ENCODE results near the gene S1PR3. TPM values are rescaled to one million over a fixed set of nuclear protein-coding genes. Genes with fewer than 3 reads are reported as not detected.

S1PR3 gene
- polyA plus RNA-seq, 2 of the 4 experiments (the other 2 are of a cell fraction): 26.4 to 33.7 TPM

GRCh38 chr9:89006996-89007967 is 16.0 kb downstream of the S1PR3 start:
- ChIA-PET POLR2A (no interaction called here), CTCF (interaction anchor here (0.6 to 1.3 kb wide), 4 partner anchors 31 to 600 kb away, joined by 3 read pairs; partner anchors contain the start of gene NXNL2)
- no peak for FAIRE-seq
- ATAC-seq: peak in 1 of 2 experiments; percentile 23; a peak in 2 of 6 replicates
- DNase-seq (ENCODE audit: low read depth in 1 of 2, low spot score in 1 of 2): no peak
- Histone ChIP-seq H3K9me3 (no peaks in the 10 kb centered on the region), H3K4me3 (no peak overlapping the region), H3K4me2 (no peak overlapping the region), H3K27ac (no peak overlapping the region), H3K4me1 (no peaks in the 10 kb centered on the region)
- TF ChIP-seq MAX (IDR thresholded peaks at IDR 0.05): no peak
- no peak for TF ChIP-seq TP53 (CRISPR knock-in tag; IDR thresholded peaks at IDR 0.05)
- no peak for TF ChIP-seq JUNB (IDR thresholded peaks at IDR 0.05)
- TF ChIP-seq, protein P1, sequence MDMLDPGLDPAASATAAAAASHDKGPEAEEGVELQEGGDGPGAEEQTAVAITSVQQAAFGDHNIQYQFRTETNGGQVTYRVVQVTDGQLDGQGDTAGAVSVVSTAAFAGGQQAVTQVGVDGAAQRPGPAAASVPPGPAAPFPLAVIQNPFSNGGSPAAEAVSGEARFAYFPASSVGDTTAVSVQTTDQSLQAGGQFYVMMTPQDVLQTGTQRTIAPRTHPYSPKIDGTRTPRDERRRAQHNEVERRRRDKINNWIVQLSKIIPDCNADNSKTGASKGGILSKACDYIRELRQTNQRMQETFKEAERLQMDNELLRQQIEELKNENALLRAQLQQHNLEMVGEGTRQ (IDR thresholded peaks at IDR 0.05): no peak
- no peak for TF ChIP-seq POLR2A (IDR thresholded peaks at IDR 0.05; ENCODE audit: low read length)
- TF ChIP-seq RCOR1 (IDR thresholded peaks at IDR 0.05; ENCODE audit: low read depth, low read length): no peak
- no peak for TF ChIP-seq CEBPB (IDR thresholded peaks at IDR 0.05)
- no peak for TF ChIP-seq TFCP2L1 (CRISPR knock-in tag; IDR thresholded peaks at IDR 0.05)
- no peak for TF ChIP-seq CHD4 (IDR thresholded peaks at IDR 0.05; ENCODE audit: borderline replicate concordance)
- TF ChIP-seq HOXB5 (CRISPR knock-in tag; IDR thresholded peaks at IDR 0.05): no peak
- TF ChIP-seq HOXA7 (CRISPR knock-in tag; IDR thresholded peaks at IDR 0.05): no peak
- no peak for TF ChIP-seq EHF (CRISPR knock-in tag; IDR thresholded peaks at IDR 0.05)
- TF ChIP-seq, protein P2, sequence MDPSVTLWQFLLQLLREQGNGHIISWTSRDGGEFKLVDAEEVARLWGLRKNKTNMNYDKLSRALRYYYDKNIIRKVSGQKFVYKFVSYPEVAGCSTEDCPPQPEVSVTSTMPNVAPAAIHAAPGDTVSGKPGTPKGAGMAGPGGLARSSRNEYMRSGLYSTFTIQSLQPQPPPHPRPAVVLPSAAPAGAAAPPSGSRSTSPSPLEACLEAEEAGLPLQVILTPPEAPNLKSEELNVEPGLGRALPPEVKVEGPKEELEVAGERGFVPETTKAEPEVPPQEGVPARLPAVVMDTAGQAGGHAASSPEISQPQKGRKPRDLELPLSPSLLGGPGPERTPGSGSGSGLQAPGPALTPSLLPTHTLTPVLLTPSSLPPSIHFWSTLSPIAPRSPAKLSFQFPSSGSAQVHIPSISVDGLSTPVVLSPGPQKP (IDR thresholded peaks at IDR 0.05; ENCODE audit: low read depth, low read length): no peak
- TF ChIP-seq, protein P3, sequence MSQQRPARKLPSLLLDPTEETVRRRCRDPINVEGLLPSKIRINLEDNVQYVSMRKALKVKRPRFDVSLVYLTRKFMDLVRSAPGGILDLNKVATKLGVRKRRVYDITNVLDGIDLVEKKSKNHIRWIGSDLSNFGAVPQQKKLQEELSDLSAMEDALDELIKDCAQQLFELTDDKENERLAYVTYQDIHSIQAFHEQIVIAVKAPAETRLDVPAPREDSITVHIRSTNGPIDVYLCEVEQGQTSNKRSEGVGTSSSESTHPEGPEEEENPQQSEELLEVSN (IDR thresholded peaks at IDR 0.05; ENCODE audit: borderline replicate concordance, low read depth): no peak
- 75% methylated on average over 9 of the region's 9 CpGs for WGBS (ENCODE audit: missing lambda C conversion rate)

DNA sequence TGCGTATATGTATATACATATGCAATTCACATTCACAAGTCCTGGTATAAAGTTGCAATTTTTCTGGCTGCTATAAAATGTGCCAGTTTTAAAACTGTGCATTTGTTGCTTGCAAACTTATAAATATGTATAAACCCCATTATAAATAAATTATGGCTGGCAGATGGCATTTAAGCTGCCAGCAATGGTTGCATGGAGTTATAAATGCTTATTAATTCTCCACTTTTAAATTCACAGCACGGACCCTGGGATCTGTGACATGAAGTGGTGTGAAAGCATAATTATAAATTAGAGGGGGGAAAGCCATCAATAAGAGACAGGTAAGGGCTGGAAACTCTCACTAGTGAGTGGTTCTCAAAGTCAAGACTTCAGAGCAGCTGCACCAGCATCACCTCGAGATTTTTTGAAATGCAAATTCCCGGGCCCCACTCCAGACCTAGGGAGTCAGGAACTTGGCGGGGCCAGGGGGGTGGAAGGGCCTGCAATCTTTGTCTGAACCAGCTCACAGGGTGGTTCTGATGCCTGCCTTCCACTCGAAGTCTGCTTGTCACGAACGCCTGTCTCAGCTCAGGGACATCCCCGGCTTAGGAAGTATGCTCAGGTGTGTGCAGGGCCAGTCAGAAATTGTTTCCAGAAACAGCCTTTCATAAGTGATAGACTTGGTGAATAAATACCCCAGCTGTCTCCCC is 16.9 kb downstream of the S1PR3 start:
- CTCF ChIA-PET: interaction anchor here (1.2 to 1.8 kb wide), 4 partner anchors 7 to 30 kb away, joined by 3 to 5 read pairs (median 4); no protein-coding TSS in a partner anchor
- DNase-seq (ENCODE audit: low read depth in 1 of 2, low spot score in 1 of 2) (no peak), ATAC-seq (no peak), FAIRE-seq (no peak)
- WGBS (ENCODE audit: missing lambda C conversion rate): 88% methylated on average over 9 of the region's 9 CpGs
- no peak overlapping the region for H3K4me2 ChIP-seq
- H3K4me3 ChIP-seq: no peak overlapping the region
- no peaks in the 10 kb centered on the region for H3K9me3 ChIP-seq
- no peaks in the 10 kb centered on the region for H3K4me1 ChIP-seq
- POLR2A ChIA-PET: no interaction called here
- H3K27ac ChIP-seq: no peak overlapping the region
- no peak for TF ChIP-seq FOSL2 (IDR thresholded peaks at IDR 0.05)
- no peak for TF ChIP-seq FOSL2 (CRISPR knock-in tag; IDR thresholded peaks at IDR 0.05)
- no peak for TF ChIP-seq HOXA7 (CRISPR knock-in tag; IDR thresholded peaks at IDR 0.05)
- no peak for TF ChIP-seq HOXB13 (CRISPR knock-in tag; IDR thresholded peaks at IDR 0.05; ENCODE audit: low read depth)
- TF ChIP-seq CEBPB (IDR thresholded peaks at IDR 0.05): no peak
- TF ChIP-seq NFE2L2 (conservative IDR thresholded peaks at IDR 0.05; ENCODE audit: low read length): no peak
- TF ChIP-seq, protein P4, sequence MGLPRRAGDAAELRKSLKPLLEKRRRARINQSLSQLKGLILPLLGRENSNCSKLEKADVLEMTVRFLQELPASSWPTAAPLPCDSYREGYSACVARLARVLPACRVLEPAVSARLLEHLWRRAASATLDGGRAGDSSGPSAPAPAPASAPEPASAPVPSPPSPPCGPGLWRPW (IDR thresholded peaks at IDR 0.05): no peak
- TF ChIP-seq CBX8 (IDR thresholded peaks at IDR 0.05): no peak
- TF ChIP-seq ESRRA (IDR thresholded peaks at IDR 0.05; ENCODE audit: borderline replicate concordance, low read length): no peak
- TF ChIP-seq, protein P3 (IDR thresholded peaks at IDR 0.05; ENCODE audit: borderline replicate concordance, low read depth): no peak
- TF ChIP-seq, protein P1 (IDR thresholded peaks at IDR 0.05): no peak
- TF ChIP-seq NR3C1 (IDR thresholded peaks at IDR 0.05): no peak
- no peak for TF ChIP-seq MAFK (IDR thresholded peaks at IDR 0.05; ENCODE audit: partially characterized antibody)
- TF ChIP-seq CHD4 (IDR thresholded peaks at IDR 0.05; ENCODE audit: borderline replicate concordance): no peak
- no peak for TF ChIP-seq BHLHE40 (IDR thresholded peaks at IDR 0.05; ENCODE audit: low read depth, low read length)
- TF ChIP-seq KDM1A (IDR thresholded peaks at IDR 0.05; ENCODE audit: low read depth): no peak
- no peak for TF ChIP-seq CTCF (IDR thresholded peaks at IDR 0.05)
- no peak for TF ChIP-seq BCL3 (IDR thresholded peaks at IDR 0.05)
- no peak for TF ChIP-seq MAX (IDR thresholded peaks at IDR 0.05)

Data from A549 (cell line).